Epithelial cell of proximal tubule (primary cell): ENCODE measurements around the gene COL23A1. TPM values are rescaled to one million over a fixed set of nuclear protein-coding genes. Genes with fewer than 3 reads are reported as not detected.

Experiments used
- DNase-seq: peaks from one replicate; pipeline ENCODE4 v3.0.0-alpha.2; 2011; ENCODE audit warnings: low read depth
- H3K4me3 ChIP-seq: 2 replicates; pipeline ENCODE4 v1.5.1; 2011; ENCODE audit warnings: low read depth, mild to moderate bottlenecking, low read length
- total RNA-seq: library from RNA; depleted of rRNA; stranded (reverse); fragments of >200 nt; gene quantifications from 2 replicates; pipeline ENCODE4 v1.2.3, GENCODE V29; 2015
- TF ChIP-seq, protein P1 (sequence below): conservative IDR thresholded peaks from 2 replicates; pipeline ENCODE4 v1.5.1; 2012; ENCODE audit warnings: low read depth, mild to moderate bottlenecking, low read length

Gene COL23A1
- total RNA-seq, 1 donor from 2014 or later: not detected

DNA sequence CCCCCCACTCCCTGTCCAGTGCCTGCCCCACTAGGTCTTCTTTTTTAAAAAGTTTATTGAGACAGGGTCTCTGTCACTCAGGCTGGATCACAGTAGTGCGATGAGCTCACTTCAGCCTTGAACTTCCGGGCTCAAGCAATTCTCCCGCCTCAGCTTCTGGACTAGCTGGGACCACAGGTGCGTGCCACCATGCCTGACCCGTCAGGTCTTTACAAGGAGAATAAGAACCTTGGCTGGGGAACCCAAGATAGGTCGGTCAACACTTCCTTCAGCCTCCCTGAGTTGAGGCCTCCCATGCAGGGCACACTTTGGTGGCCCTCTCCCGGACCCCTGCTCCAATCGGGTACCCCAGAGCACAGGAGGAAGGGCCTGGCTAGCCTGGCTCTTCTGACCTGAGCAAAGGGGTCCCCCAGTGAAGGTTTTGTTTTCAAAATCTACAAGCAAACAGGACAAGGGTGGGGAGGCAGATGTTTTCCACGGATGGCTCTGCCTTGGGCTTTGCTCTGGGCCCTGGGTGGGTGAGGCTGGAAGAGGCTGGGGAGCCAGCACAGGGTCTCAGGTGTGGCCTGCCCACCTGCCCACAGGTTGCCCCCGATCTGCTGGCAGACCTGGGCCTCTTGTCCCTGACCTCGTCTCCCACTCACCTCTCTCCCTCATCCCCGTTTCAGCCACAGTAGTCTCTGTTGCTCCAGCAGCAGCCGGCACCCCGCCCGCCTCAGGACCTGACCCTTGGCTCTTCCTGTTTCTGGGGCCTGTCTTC is 248.9 kb downstream of the COL23A1 start:
- TF ChIP-seq, protein P1, sequence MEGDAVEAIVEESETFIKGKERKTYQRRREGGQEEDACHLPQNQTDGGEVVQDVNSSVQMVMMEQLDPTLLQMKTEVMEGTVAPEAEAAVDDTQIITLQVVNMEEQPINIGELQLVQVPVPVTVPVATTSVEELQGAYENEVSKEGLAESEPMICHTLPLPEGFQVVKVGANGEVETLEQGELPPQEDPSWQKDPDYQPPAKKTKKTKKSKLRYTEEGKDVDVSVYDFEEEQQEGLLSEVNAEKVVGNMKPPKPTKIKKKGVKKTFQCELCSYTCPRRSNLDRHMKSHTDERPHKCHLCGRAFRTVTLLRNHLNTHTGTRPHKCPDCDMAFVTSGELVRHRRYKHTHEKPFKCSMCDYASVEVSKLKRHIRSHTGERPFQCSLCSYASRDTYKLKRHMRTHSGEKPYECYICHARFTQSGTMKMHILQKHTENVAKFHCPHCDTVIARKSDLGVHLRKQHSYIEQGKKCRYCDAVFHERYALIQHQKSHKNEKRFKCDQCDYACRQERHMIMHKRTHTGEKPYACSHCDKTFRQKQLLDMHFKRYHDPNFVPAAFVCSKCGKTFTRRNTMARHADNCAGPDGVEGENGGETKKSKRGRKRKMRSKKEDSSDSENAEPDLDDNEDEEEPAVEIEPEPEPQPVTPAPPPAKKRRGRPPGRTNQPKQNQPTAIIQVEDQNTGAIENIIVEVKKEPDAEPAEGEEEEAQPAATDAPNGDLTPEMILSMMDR: no peak
- DNase-seq: no peak
- no peak overlapping the region for H3K4me3 ChIP-seq

GRCh38 chr5:178340637-178341036 is 249.6 kb downstream of the COL23A1 start:
- TF ChIP-seq, protein P1: no peak
- no peak for DNase-seq
- no peak overlapping the region for H3K4me3 ChIP-seq

DNA sequence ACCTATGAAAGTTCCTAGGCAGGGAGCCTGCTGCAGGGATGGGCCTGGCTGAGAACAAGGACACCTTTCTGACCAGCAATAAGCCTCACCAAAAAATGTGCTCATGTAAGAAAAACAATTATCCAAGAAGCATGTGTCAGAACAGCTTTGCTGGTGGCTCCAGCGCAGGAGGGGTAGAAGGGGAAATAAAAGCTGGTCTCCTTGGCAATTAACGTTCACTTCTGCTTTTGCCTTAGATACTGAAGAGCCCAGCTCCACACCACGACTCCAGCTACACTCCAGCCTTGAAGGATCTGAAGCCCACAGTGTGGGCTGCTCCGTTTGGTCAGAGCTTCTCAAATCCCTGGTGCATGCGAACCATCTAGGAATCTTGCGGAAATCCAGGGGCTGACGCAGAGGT is 250.0 kb downstream of the COL23A1 start:
- no peak overlapping the region for H3K4me3 ChIP-seq
- TF ChIP-seq, protein P1: no peak
- no peak for DNase-seq

GRCh38 chr5:178339272-178339671 is 250.9 kb downstream of the COL23A1 start:
- no peak for DNase-seq
- TF ChIP-seq, protein P1: no peak
- H3K4me3 ChIP-seq: no peak overlapping the region

DNA sequence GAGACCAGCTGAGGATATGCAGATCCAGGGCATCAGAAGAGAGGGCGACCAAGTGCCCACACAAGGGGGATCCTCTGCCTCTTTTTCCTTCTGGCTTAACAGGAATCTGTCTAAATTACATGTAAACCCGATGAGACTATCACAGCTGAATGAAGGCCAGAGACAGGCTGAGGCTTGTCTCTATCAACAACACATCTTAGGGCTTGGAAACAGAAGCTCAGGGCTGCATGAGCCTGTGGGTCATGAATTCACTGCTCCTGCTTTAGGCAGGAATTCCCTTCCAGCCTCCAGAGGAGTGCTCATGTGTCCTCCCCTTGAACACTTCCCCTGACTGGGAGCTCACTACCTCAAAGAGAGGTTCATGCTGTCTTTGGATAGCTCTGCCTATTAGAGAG is 251.4 kb downstream of the COL23A1 start:
- TF ChIP-seq, protein P1: no peak
- DNase-seq: no peak
- H3K4me3 ChIP-seq: no peak overlapping the region

- TF ChIP-seq, protein P1: no peak
- H3K4me3 ChIP-seq: no peak overlapping the region
- DNase-seq: no peak
These were observed 252.0 kb downstream of the COL23A1 start for GRCh38 chr5:178338126-178338749.
